Neural cell (in vitro differentiated cells): ENCODE results near the gene SSUH2. TPM values are rescaled to one million over a fixed set of nuclear protein-coding genes. Genes with fewer than 3 reads are reported as not detected.

Experiments
- H2AFZ ChIP-seq: fragments of 200-600, 300-800 bp; sonication (generic), shearing (Covaris generic); 2 replicates; pipeline ENCODE4 v1.6.0; 2014; ENCODE audit warnings: low read depth, mild to moderate bottlenecking, antibody characterized with exemption, low read length, moderate library complexity
- H3F3A ChIP-seq: fragments of 200-600 bp; shearing (Covaris generic); 2 replicates; pipeline ENCODE4 v1.6.1; 2016; ENCODE audit warnings: mild to moderate bottlenecking, moderate library complexity, mixed read lengths, antibody characterized with exemption, low read length; ENCODE audit not compliant: insufficient read depth, poor library complexity, severe bottlenecking
- H3K27ac ChIP-seq: fragments of 200-600, 300-800 bp; sonication (generic), shearing (Covaris generic); 2 replicates; pipeline ENCODE4 v1.5.1; 2014; ENCODE audit warnings: mild to moderate bottlenecking, low read length, moderate library complexity
- H3K27me3 ChIP-seq: fragments of 300-800, 200-600 bp; sonication (generic), shearing (Covaris generic); 2 replicates; pipeline ENCODE4 v1.6.0; 2014; ENCODE audit warnings: mild to moderate bottlenecking, low read depth, low read length, moderate library complexity; ENCODE audit not compliant: insufficient read depth
- H3K36me3 ChIP-seq: fragments of 300-800, 200-600 bp; sonication (generic), shearing (Covaris generic); 2 replicates; pipeline ENCODE4 v1.5.1; 2014; ENCODE audit warnings: mild to moderate bottlenecking, antibody characterized with exemption, low read length, moderate library complexity; ENCODE audit not compliant: insufficient read depth
- H3K4me2 ChIP-seq: fragments of 300-800, 200-600 bp; sonication (generic), shearing (Covaris generic); 2 replicates; pipeline ENCODE4 v1.6.0; 2014; ENCODE audit warnings: mild to moderate bottlenecking, low read length
- H3K4me3 ChIP-seq: fragments of 300-800, 200-600 bp; sonication (generic), shearing (Covaris generic); 2 replicates; pipeline ENCODE4 v1.5.1; 2014; ENCODE audit warnings: mild to moderate bottlenecking, low read length, moderate library complexity
- H3K79me2 ChIP-seq: fragments of 200-600 bp; shearing (Covaris generic); replicated peaks from 2 replicates; pipeline ENCODE4 v1.6.0; 2014; ENCODE audit warnings: mild to moderate bottlenecking, low read length, moderate library complexity; ENCODE audit not compliant: insufficient read depth
- H3K9ac ChIP-seq: fragments of 300-800, 200-600 bp; sonication (generic), shearing (Covaris generic); 2 replicates; pipeline ENCODE4 v1.6.1; 2016; ENCODE audit warnings: mild to moderate bottlenecking, low read length, mixed read lengths
- H3K9me2 ChIP-seq: fragments of 200-600 bp; shearing (Covaris generic); 2 replicates; pipeline ENCODE4 v1.6.1; 2016; ENCODE audit warnings: mild to moderate bottlenecking, low read length, mixed read lengths; ENCODE audit not compliant: insufficient read depth
- H3K9me3 ChIP-seq: fragments of 200-600, 300-800 bp; sonication (generic), shearing (Covaris generic); 2 replicates; pipeline ENCODE4 v1.6.1; 2016; ENCODE audit warnings: mild to moderate bottlenecking, mixed run types, low read length, moderate library complexity, mixed read lengths
- H4K20me1 ChIP-seq: fragments of 200-600 bp; shearing (Covaris generic); 2 replicates; pipeline ENCODE4 v1.6.1; 2016; ENCODE audit warnings: mild to moderate bottlenecking, mixed run types; ENCODE audit not compliant: insufficient read depth
- CTCF ChIP-seq: fragments of 450-650 bp; IDR thresholded peaks from 2 replicates; pipeline ENCODE4 v1.5.1; 2014; ENCODE audit warnings: antibody characterized with exemption, mild to moderate bottlenecking, moderate library complexity; ENCODE audit not compliant: poor library complexity, severe bottlenecking
- EP300 ChIP-seq: fragments of 450-650 bp; conservative IDR thresholded peaks from 2 replicates; pipeline ENCODE4 v1.6.1; 2014; ENCODE audit warnings: antibody characterized with exemption, mild to moderate bottlenecking, moderate library complexity; ENCODE audit not compliant: poor library complexity, severe bottlenecking
- EZH2 ChIP-seq: fragments of 200-600, 300-800 bp; shearing (Covaris generic), sonication (generic); IDR thresholded peaks from 2 replicates; pipeline ENCODE4 v1.6.1; 2014; ENCODE audit warnings: antibody characterized with exemption, low read length, borderline replicate concordance, mild to moderate bottlenecking; ENCODE audit not compliant: insufficient read depth, poor library complexity, severe bottlenecking
- MXI1 ChIP-seq: fragments of 450-650 bp; conservative IDR thresholded peaks from 2 replicates; pipeline ENCODE4 v1.6.1; 2014; ENCODE audit warnings: antibody characterized with exemption, mild to moderate bottlenecking; ENCODE audit not compliant: poor library complexity, severe bottlenecking
- POLR2AphosphoS5 ChIP-seq: IDR thresholded peaks from 2 replicates; pipeline ENCODE4 v1.6.1; 2012
- RAD21 ChIP-seq: fragments of 450-650 bp; conservative IDR thresholded peaks from 2 replicates; pipeline ENCODE4 v1.6.1; 2014; ENCODE audit warnings: antibody characterized with exemption, mild to moderate bottlenecking, moderate library complexity
- REST ChIP-seq: IDR thresholded peaks from 2 replicates; pipeline ENCODE4 v1.6.1; 2012; ENCODE audit warnings: borderline replicate concordance
- SMC3 ChIP-seq: fragments of 450-650 bp; conservative IDR thresholded peaks from 2 replicates; pipeline ENCODE4 v1.6.1; 2014; ENCODE audit warnings: antibody characterized with exemption, mild to moderate bottlenecking, moderate library complexity; ENCODE audit not compliant: poor library complexity
- TAF1 ChIP-seq: IDR thresholded peaks from 2 replicates; pipeline ENCODE4 v1.6.1; 2012; ENCODE audit warnings: low read depth
- polyA plus RNA-seq: library from polyadenylated mRNA; depleted of rRNA; stranded (reverse); fragments of >200 nt; gene quantifications from 2 replicates; pipeline ENCODE4 v1.2.3, GENCODE V29; 2014

The SSUH2 gene
- polyA plus RNA-seq, 1 donor from 2014 or later = 0.88 TPM

- Histone ChIP-seq H3K27ac (no peak overlapping the region), H3K36me3 (no peaks in the 10 kb centered on the region), H3K27me3 (no peaks in the 10 kb centered on the region), H3K4me3 (no peak overlapping the region), H3K9me3 (no peaks in the 10 kb centered on the region), H3K9me2 (no peaks in the 10 kb centered on the region), H4K20me1 (no peaks in the 10 kb centered on the region), H3K4me2 (no peak overlapping the region), H3F3A (no peaks in the 10 kb centered on the region), H3K9ac (no peak overlapping the region), H3K79me2 (no peaks in the 10 kb centered on the region), H2AFZ (no peak overlapping the region)
- TF ChIP-seq SMC3 (no peak), REST (no peak), EZH2 (no peak)
These were observed 40.6 kb downstream of the SSUH2 start for GRCh38 chr3:8604006-8604405.

- no peaks in the 10 kb centered on the region for H3K9me3 ChIP-seq
- no peak overlapping the region for H3K4me2 ChIP-seq
- no peaks in the 10 kb centered on the region for H3K79me2 ChIP-seq
- TF ChIP-seq REST = no peak
- no peak for TF ChIP-seq RAD21
- TF ChIP-seq POLR2AphosphoS5 = no peak
- TF ChIP-seq TAF1 = no peak
- TF ChIP-seq EZH2 = no peak
- TF ChIP-seq EP300 = no peak
- TF ChIP-seq CTCF = no peak
- no peak for TF ChIP-seq MXI1
- no peak for TF ChIP-seq SMC3
- H3F3A ChIP-seq = no peaks in the 10 kb centered on the region
- H2AFZ ChIP-seq = no peak overlapping the region
- H3K27ac ChIP-seq = no peak overlapping the region
- no peaks in the 10 kb centered on the region for H3K27me3 ChIP-seq
- no peaks in the 10 kb centered on the region for H3K36me3 ChIP-seq
- no peak overlapping the region for H3K9ac ChIP-seq
- H3K4me3 ChIP-seq = no peak overlapping the region
- H3K9me2 ChIP-seq = no peaks in the 10 kb centered on the region
- no peaks in the 10 kb centered on the region for H4K20me1 ChIP-seq
These were observed 41.4 kb downstream of the SSUH2 start for GRCh38 chr3:8603115-8603710.
